Fibroblast of villous mesenchyme (primary cell): Measurements from ENCODE around the gene TFAP2A. TPM values are rescaled to one million over a fixed set of nuclear protein-coding genes. Genes with fewer than 3 reads are reported as not detected.

Experiments used
- DNase-seq: peaks from one replicate; pipeline ENCODE4 v3.0.0-alpha.2; 2010; ENCODE audit warnings: low read depth
- H3K4me3 ChIP-seq: 2 replicates; pipeline ENCODE4 v1.5.1; 2011; ENCODE audit warnings: low read depth, mild to moderate bottlenecking, low read length
- total RNA-seq: library from RNA; depleted of rRNA; stranded (reverse); fragments of >200 nt; gene quantifications from 2 replicates; pipeline ENCODE4 v1.2.3, GENCODE V29; 2012
- TF ChIP-seq, protein P1 (sequence below): IDR thresholded peaks from 2 replicates; pipeline ENCODE4 v1.5.1; 2012; ENCODE audit warnings: low read depth, mild to moderate bottlenecking, low read length; ENCODE audit not compliant: insufficient read depth

TFAP2A gene
- total RNA-seq, 1 donor: 13.8 TPM

DNA sequence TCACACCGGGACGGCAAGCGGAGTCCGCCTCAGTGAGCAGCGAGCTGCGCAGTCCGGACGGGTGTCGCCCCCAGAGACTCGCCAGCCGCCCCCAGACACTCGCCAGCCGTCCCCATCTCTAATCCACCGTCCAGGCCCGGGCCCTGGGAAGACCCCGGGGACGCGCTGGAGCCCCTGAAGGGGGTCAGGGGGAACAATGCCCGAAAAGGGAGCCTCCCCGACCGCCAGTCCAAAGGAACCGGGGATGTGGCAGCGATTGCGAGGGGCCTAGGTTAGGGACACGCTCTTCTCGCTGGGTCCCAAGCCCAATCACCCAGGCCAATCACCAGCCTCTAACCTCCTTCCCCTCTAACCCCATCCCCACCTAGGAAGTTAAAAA is 33.1 kb downstream of the TFAP2A start:
- no peak for DNase-seq
- TF ChIP-seq, protein P1, sequence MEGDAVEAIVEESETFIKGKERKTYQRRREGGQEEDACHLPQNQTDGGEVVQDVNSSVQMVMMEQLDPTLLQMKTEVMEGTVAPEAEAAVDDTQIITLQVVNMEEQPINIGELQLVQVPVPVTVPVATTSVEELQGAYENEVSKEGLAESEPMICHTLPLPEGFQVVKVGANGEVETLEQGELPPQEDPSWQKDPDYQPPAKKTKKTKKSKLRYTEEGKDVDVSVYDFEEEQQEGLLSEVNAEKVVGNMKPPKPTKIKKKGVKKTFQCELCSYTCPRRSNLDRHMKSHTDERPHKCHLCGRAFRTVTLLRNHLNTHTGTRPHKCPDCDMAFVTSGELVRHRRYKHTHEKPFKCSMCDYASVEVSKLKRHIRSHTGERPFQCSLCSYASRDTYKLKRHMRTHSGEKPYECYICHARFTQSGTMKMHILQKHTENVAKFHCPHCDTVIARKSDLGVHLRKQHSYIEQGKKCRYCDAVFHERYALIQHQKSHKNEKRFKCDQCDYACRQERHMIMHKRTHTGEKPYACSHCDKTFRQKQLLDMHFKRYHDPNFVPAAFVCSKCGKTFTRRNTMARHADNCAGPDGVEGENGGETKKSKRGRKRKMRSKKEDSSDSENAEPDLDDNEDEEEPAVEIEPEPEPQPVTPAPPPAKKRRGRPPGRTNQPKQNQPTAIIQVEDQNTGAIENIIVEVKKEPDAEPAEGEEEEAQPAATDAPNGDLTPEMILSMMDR: no peak
- no peak overlapping the region for H3K4me3 ChIP-seq

DNA sequence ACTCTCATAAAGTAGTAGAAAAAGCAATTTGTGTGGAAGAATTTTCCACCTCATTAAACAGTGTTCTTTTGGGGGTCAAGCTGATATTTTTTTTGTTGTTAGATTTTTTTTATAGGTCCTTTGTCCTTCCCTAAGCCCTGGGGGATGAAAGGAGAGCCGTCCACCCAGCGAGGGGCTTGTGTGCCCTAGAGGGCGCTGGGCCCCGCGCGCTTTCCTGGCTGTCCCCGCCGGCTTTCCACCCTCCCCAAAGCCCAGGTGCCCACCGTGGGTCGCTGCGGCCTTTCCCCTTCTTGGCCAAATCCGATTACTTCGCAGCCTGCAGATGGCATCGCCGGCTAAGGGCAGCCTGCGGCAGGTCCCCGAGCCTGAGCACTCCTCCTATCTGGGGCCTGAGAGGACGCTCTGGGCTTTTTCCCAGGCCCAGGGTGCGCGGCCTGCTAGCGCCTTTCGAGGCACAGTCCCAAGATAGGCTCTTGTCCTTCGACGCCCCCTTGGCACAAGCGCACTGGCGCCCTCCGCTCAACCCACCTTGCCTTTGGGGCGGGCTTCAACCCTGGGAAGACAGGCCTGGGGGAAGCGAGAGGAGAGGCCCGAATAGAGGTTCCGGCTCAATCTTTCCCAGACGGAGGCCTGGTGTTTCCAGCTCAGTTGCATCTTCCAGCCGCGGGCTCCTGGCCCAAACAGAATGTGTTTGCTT is 33.6 kb downstream of the TFAP2A start:
- DNase-seq: no peak
- H3K4me3 ChIP-seq: no peak overlapping the region
- TF ChIP-seq, protein P1: no peak

DNA sequence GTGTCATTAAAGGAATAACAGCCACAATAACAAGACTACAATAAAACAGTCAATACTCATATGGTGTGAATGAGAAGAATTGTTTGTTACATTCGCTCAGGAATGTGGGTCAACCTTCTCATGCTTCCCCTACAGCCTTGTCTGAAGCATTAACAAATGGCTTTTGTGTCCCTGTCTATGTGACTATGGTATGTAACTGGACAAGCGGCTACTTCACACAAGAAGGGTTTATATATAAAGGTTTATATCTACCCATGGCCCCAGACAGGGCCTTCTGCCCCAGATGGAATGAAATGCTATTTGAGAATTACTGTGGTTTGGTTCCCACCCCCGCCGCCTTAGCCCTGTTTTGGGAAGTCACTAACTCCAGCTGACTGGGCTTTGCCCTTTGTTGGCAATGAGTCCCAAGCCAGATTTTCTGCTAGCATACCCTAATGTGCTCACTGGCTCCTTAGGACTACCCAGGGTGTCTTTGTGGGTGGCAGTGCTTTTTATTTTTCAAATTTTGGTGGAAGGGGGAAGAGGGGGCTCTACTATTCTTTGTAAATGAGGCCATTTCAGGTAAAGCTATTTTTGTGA is 39.4 kb downstream of the TFAP2A start:
- no peak for DNase-seq
- H3K4me3 ChIP-seq: no peak overlapping the region
- TF ChIP-seq, protein P1: no peak

DNA sequence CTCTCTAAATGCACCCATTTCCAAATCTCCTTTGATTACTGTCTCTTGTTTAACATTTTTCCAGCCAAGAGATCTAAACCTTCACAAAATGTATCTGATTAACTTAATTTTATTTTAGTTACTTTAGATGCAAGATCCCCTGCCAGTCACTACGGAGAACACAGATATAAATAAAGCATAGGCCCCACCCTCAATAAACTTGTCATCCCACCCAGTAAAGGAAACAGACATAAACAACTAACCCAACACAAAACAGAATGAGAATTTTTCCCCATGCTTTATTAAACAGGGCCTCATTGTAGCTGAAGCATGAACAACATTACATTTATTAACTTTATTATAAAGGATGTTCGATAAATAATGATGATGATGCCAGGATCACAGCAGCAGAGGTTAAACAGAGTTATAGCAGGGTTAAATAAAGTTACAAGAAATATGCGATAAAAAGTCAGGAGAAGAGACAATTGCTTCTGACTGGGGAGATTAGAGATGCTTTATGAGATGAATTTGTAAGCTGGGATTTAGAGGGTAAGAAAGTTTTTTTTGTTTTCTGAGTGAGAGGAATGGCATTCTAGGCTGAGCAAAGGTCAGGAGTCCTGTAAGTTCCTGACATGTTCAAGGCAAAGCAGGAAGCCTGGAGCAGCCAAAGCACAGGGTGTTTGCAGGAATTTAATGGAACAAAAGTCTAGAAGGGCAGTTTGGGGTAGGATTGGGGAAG is 41.1 kb downstream of the TFAP2A start:
- TF ChIP-seq, protein P1: no peak
- DNase-seq: peak; percentile 14
- H3K4me3 ChIP-seq: no peak overlapping the region

DNA sequence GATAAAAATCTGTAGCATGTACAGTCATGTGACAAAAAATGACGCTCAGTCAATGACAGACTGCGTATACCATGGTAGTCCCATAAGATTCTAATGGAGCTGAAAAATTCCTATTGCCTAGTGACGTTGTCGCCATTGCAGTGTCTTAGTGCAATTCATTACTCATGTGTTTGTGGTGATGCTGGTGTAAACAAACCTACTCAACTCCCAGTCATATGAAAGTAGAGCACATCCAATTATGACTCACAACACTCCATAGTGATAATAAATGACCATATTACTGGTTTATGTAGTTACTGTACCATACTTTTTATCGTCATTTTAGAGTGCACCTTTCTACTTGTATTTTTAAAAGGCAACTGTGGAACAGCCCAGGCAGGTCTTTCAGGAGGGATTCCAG is 45.0 kb downstream of the TFAP2A start:
- TF ChIP-seq, protein P1: no peak
- peak; percentile 4 for DNase-seq
- no peak overlapping the region for H3K4me3 ChIP-seq

DNA sequence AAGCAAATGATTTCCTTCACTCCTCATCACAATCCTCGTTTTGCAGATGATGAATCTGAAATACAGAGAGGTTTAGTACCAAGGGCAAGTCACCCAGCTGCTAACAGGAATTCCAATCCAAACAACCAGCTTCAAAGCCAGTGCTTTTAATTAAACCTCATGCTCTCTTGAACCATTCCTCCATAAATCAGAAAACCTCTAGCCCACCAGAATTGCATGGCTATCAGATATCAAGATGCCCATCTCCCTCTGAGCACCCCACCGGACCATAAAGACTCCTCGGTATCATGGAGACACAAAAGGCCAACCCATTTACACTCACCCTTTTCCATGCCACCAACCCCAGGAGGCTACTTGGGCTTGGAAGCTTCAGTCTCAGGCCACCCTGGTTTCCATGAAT is 46.0 kb downstream of the TFAP2A start:
- DNase-seq: no peak
- TF ChIP-seq, protein P1: no peak
- H3K4me3 ChIP-seq: no peak overlapping the region
